HFF-Myc (cell line): ENCODE results near the gene RADIL.

Source experiments
- DNase-seq: peaks from one replicate; pipeline ENCODE4 v3.0.0-alpha.2; 2011; ENCODE audit warnings: low read depth; ENCODE audit errors: extremely low read depth
- H3K4me3 ChIP-seq: replicated peaks from 2 replicates; pipeline ENCODE4 v1.5.1; 2011; ENCODE audit warnings: low read depth, mild to moderate bottlenecking, control low read depth, low read length
- CTCF ChIP-seq: IDR thresholded peaks from 2 replicates; pipeline ENCODE4 v1.5.1; 2012; ENCODE audit warnings: mild to moderate bottlenecking, low read depth, low read length, control low read depth; ENCODE audit errors: missing control alignments

The RADIL gene

GRCh38 chr7:4772306-4772705 is 111.2 kb downstream of the RADIL start:
- no peak for DNase-seq
- no peak overlapping the region for H3K4me3 ChIP-seq
- no peak for TF ChIP-seq CTCF

GRCh38 chr7:4771737-4772136 is 111.8 kb downstream of the RADIL start:
- no peak for DNase-seq
- H3K4me3 ChIP-seq, result no peak overlapping the region
- no peak for TF ChIP-seq CTCF

- TF ChIP-seq CTCF, result no peak
- DNase-seq, result no peak
- H3K4me3 ChIP-seq, result no peak overlapping the region
These were observed 112.6 kb downstream of the RADIL start for GRCh38 chr7:4770886-4771285.

GRCh38 chr7:4769761-4770160 is 113.8 kb downstream of the RADIL start:
- no peak overlapping the region for H3K4me3 ChIP-seq
- DNase-seq, result no peak
- TF ChIP-seq CTCF, result no peak

GRCh38 chr7:4768597-4769569 is 114.6 kb downstream of the RADIL start:
- DNase-seq, result no peak
- H3K4me3 ChIP-seq, result no peak overlapping the region
- TF ChIP-seq CTCF, result no peak

GRCh38 chr7:4766666-4767519 is 116.6 kb downstream of the RADIL start:
- DNase-seq, result no peak
- TF ChIP-seq CTCF, result no peak
- H3K4me3 ChIP-seq, result no peak overlapping the region
